ENCODE results near the gene HPD.

GRCh38 chr12:121875582-121875981 lies 16.9 kb upstream of the HPD start:
- TF ChIP-seq CTCF (IDR thresholded peaks at IDR 0.05) (no peak), POLR2A (IDR thresholded peaks at IDR 0.05) (no peak)

Data from body of pancreas (tissue), 4 donors.